HL-60 (cell line): ENCODE data around the gene WDR47.

Source experiments
- DNase-seq, 2 experiments: peaks; one replicate each; pipeline ENCODE4 v3.0.0-alpha.2; 2010 to 2020; ENCODE audit warnings: low read depth in 1 of 2, low spot score in 1 of 2
- H3K27ac ChIP-seq: fragments of 250-450 bp; sonication (Bioruptor Pico); replicated peaks from 2 replicates; pipeline ENCODE4 v1.5.1; 2020; ENCODE audit warnings: mild to moderate bottlenecking, moderate library complexity
- H3K27me3 ChIP-seq: fragments of 250-450 bp; sonication (Bioruptor Pico); 2 replicates; pipeline ENCODE4 v1.5.1; 2021; ENCODE audit warnings: mild to moderate bottlenecking, moderate library complexity; ENCODE audit not compliant: insufficient read depth, poor library complexity, severe bottlenecking
- H3K4me3 ChIP-seq: replicated peaks from 2 replicates; pipeline ENCODE4 v1.5.1; 2011; ENCODE audit warnings: mild to moderate bottlenecking, control low read depth, low read length; ENCODE audit not compliant: insufficient read depth
- CTCF ChIP-seq: IDR thresholded peaks from one replicate; pipeline ENCODE4 v1.5.1; 2011; ENCODE audit warnings: low read length, control low read depth, inconsistent platforms; ENCODE audit not compliant: insufficient read depth
- GABPA ChIP-seq: IDR thresholded peaks from 2 replicates; pipeline ENCODE4 v1.6.1; 2012; ENCODE audit warnings: low read depth
- POLR2AphosphoS5 ChIP-seq: IDR thresholded peaks from 2 replicates; pipeline ENCODE4 v1.6.1; 2012; ENCODE audit warnings: low read depth
- REST ChIP-seq: IDR thresholded peaks from 2 replicates; pipeline ENCODE4 v1.6.1; 2012; ENCODE audit warnings: low read depth; ENCODE audit not compliant: insufficient replicate concordance
- SPI1 ChIP-seq: IDR thresholded peaks from 2 replicates; pipeline ENCODE4 v1.6.1; 2012; ENCODE audit warnings: low read depth, mild to moderate bottlenecking, borderline replicate concordance

The WDR47 gene

DNA sequence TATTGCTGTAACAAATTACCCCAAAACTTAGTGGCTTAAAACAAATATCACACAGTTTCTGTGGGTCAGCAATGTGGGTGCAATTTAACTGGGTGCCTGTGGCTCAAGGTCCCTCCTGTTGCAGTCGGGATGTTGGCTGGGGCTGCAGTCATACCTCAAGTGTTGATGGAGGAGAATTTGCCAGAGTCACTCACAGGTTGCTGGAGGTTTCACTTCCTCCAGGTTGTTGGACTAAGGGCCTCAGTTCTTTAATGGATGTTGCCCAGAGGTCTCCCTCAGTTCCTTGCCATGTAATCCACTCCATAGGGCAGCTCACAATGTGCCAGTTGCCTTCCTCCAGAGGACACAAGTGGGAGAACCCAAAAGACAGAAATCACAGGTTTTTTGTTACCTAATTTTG, 36.4 kb upstream of the WDR47 start:
- no peaks in the 10 kb centered on the region for H3K27me3 ChIP-seq
- no peak for DNase-seq
- TF ChIP-seq POLR2AphosphoS5 (no peak), CTCF (no peak), GABPA (no peak), SPI1 (no peak), REST (no peak)
- no peak overlapping the region for H3K27ac ChIP-seq
- no peak overlapping the region for H3K4me3 ChIP-seq

- Histone ChIP-seq H3K4me3 (peak within 1 kb of the TSS; percentile 54), H3K27me3 (no peaks in the 10 kb centered on the region), H3K27ac (peak within 1 kb of the TSS; percentile 70)
- TF ChIP-seq SPI1 (no peak; the same call in 1 of the 2 replicates), GABPA (peak; percentile 94), POLR2AphosphoS5 (peak; percentile 90), REST (peak; percentile 48), CTCF (no peak)
- peak; percentile 89 to 93 for DNase-seq
Measured at GRCh38 chr1:109075531-109076490, 33.9 kb upstream of the WDR47 start, which contains the start of gene TAF13. TAF13 (minus strand) TSS chr1:109076003; CDS start chr1:109075947, 56 bp downstream.

DNA sequence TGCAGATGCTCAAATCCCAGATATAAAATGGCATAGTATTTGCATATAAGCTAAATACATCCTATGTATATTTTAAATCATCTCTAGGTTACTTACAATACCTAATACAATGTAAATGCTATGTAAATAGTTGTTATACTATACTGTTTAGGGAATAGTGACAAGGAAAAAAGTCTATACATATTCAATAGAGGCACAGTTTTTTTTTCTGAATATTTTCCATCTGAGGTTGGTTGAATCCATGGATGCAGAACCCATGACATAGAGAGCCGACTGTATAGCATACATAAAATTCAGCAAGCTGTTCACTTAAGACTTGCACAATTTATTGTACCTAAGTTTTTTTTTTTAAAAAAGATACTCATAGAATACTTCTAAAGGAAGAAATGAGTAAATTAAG, 27.4 kb upstream of the WDR47 start:
- no peak for TF ChIP-seq POLR2AphosphoS5
- no peak for TF ChIP-seq GABPA
- TF ChIP-seq CTCF, result no peak
- TF ChIP-seq REST, result no peak
- no peak for TF ChIP-seq SPI1
- DNase-seq, result no peak
- H3K27ac ChIP-seq, result no peak overlapping the region
- no peak overlapping the region for H3K4me3 ChIP-seq
- no peaks in the 10 kb centered on the region for H3K27me3 ChIP-seq
